ENCODE data around the gene SHISA7. TPM values are rescaled to one million over a fixed set of nuclear protein-coding genes. Genes with fewer than 3 reads are reported as not detected.
A peak's percentile ranks its signal among the peaks of the same experiment; 100 is the strongest.
"Not testable (repeated sequence)": the region's sequence is repeated elsewhere in the genome, so short reads cannot be mapped to it uniquely, and the experiment has no call there.

The SHISA7 gene
- total RNA-seq, 2 donors from 2014 or later: not detected

GRCh38 chr19:55432241-55432959 is 10.7 kb downstream of the SHISA7 start:
- ATAC-seq (no peak), DNase-seq (no peak)
- intact Hi-C loops (cut with DNase I): no loop called here

- ATAC-seq (no peak), DNase-seq (no peak)
- intact Hi-C loops (cut with DNase I): no loop called here
Measured at GRCh38 chr19:55431183-55431582, 11.9 kb downstream of the SHISA7 start.

GRCh38 chr19:55426042-55426441 is 17.1 kb downstream of the SHISA7 start:
- no peak for ATAC-seq
- intact Hi-C loops (cut with DNase I): no loop called here

GRCh38 chr19:55424518-55424917 is 18.6 kb downstream of the SHISA7 start:
- intact Hi-C loops (cut with DNase I): no loop called here
- no peak for ATAC-seq
- no peak for DNase-seq

More at GRCh38 chr19:55426042-55426441, 17.1 kb downstream of the SHISA7 start:
- no peak for DNase-seq

GRCh38 chr19:55423225-55424005 is 19.7 kb downstream of the SHISA7 start:
- ATAC-seq (no peak), DNase-seq (no peak)
- intact Hi-C loops (cut with DNase I): no loop called here

- intact Hi-C loops (cut with DNase I); ATAC-seq; DNase-seq: not testable (repeated sequence)
Measured at GRCh38 chr19:55421281-55421680, 21.8 kb downstream of the SHISA7 start.

GRCh38 chr19:55419624-55420236 is 23.4 kb downstream of the SHISA7 start:
- DNase-seq (no peak), ATAC-seq (no peak)
- intact Hi-C loops (cut with DNase I): loop anchor here (2.0 to 10.0 kb wide), 2 partner anchors 275 to 279 kb away; partner anchors contain the start of gene TNNT1 (in 1 of the 2)

- intact Hi-C loops (cut with DNase I): loop anchor here (2.0 to 10.0 kb wide), 2 partner anchors 274 to 278 kb away; partner anchors contain the start of gene TNNT1 (in 1 of the 2)
- DNase-seq (no peak), ATAC-seq (no peak)
Measured at GRCh38 chr19:55419103-55419502, 24.0 kb downstream of the SHISA7 start.

- ATAC-seq (peak; percentile 87 to 94), DNase-seq (peak; percentile 37)
- intact Hi-C loops (cut with DNase I): loop anchor here (2.0 to 10.0 kb wide), 2 partner anchors 273 to 277 kb away; partner anchors contain the start of gene TNNT1 (in 1 of the 2)
Measured at GRCh38 chr19:55418185-55418584, 24.9 kb downstream of the SHISA7 start.

GRCh38 chr19:55410168-55410567 is 32.9 kb downstream of the SHISA7 start:
- DNase-seq (no peak), ATAC-seq (no peak)
- intact Hi-C loops (cut with DNase I): loop anchor here in 1 of 2 donors (10.0 kb wide), 1 partner anchor 265 kb away; the partner anchor contains the start of gene TNNT1

GRCh38 chr19:55409179-55409578 is 33.9 kb downstream of the SHISA7 start:
- ATAC-seq; intact Hi-C loops (cut with DNase I); DNase-seq: not testable (repeated sequence)

GRCh38 chr19:55408533-55408872 is 34.6 kb downstream of the SHISA7 start:
- DNase-seq (no peak), ATAC-seq (no peak)
- intact Hi-C loops (cut with DNase I): no loop called here

GRCh38 chr19:55407800-55408532 is 35.1 kb downstream of the SHISA7 start:
- intact Hi-C loops (cut with DNase I): no loop called here
- peak; percentile 99 for DNase-seq
- peak; percentile 96 to 97 for ATAC-seq

GRCh38 chr19:55407550-55407799 is 35.6 kb downstream of the SHISA7 start, which contains the start of gene UBE2S:
Gene UBE2S, minus strand, starts transcription at chr19:55407788. Its CDS starts 199 bp downstream, at chr19:55407589.
- ATAC-seq; intact Hi-C loops (cut with DNase I): not testable (repeated sequence)

GRCh38 chr19:55406826-55407549 is 36.1 kb downstream of the SHISA7 start:
- DNase-seq (peak; percentile 58), ATAC-seq (peak in 1 of 2 donors; percentile 25)
- intact Hi-C loops (cut with DNase I): no loop called here

More at GRCh38 chr19:55407550-55407799, 35.6 kb downstream of the SHISA7 start, which contains the start of gene UBE2S:
- DNase-seq: not testable (repeated sequence)

- DNase-seq: no peak
- intact Hi-C loops (cut with DNase I): no loop called here
- no peak for ATAC-seq
Measured at GRCh38 chr19:55406091-55406825, 36.8 kb downstream of the SHISA7 start.

GRCh38 chr19:55405638-55406037 is 37.5 kb downstream of the SHISA7 start:
- intact Hi-C loops (cut with DNase I): no loop called here
- DNase-seq: no peak
- ATAC-seq: no peak

- DNase-seq (no peak), ATAC-seq (no peak)
- intact Hi-C loops (cut with DNase I): no loop called here
Measured at GRCh38 chr19:55402509-55402908, 40.6 kb downstream of the SHISA7 start.
